Fibroblast of lung (primary cell): ENCODE data around the gene NTMT2. TPM values are rescaled to one million over a fixed set of nuclear protein-coding genes. Genes with fewer than 3 reads are reported as not detected.

ENCODE experiments used
- DNase-seq, 2 donors: peaks; one replicate each; pipeline versions ENCODE4 v3.0.0 to v3.0.0-alpha.2; 2010; ENCODE audit warnings: low read depth in 2 of 2
- H2AFZ ChIP-seq: 2 replicates; pipeline ENCODE4 v1.5.1; 2012; ENCODE audit warnings: low read length, control low read depth, inconsistent platforms
- H3K27ac ChIP-seq: 2 replicates; pipeline ENCODE4 v1.5.1; 2011; ENCODE audit warnings: low read length, control low read depth; ENCODE audit not compliant: insufficient read depth
- H3K27me3 ChIP-seq: 2 replicates; pipeline ENCODE4 v1.5.1; 2011; ENCODE audit warnings: mild to moderate bottlenecking, low read length; ENCODE audit not compliant: control insufficient read depth, insufficient read depth
- H3K36me3 ChIP-seq: 2 replicates; pipeline ENCODE4 v1.5.1; 2011; ENCODE audit warnings: low read length; ENCODE audit not compliant: control insufficient read depth, insufficient read depth
- H3K4me1 ChIP-seq: 2 replicates; pipeline ENCODE4 v1.5.1; 2011; ENCODE audit warnings: low read length; ENCODE audit not compliant: control insufficient read depth, insufficient read depth; ENCODE audit errors: extremely low read depth
- H3K4me2 ChIP-seq: 2 replicates; pipeline ENCODE4 v1.5.1; 2011; ENCODE audit warnings: low read length, control low read depth; ENCODE audit not compliant: insufficient read depth; ENCODE audit errors: extremely low read depth
- H3K4me3 ChIP-seq, 4 experiments: fragments of 200-600 bp in 1 of 4; sonication (generic) in 1 of 4; replicated peaks in 1 of 4; 2 replicates each; pipeline ENCODE4 v1.5.1; 2011 to 2016; ENCODE audit warnings: low read length in 4 of 4, low read depth in 3 of 4, mild to moderate bottlenecking in 3 of 4, control low read depth in 2 of 4, inconsistent platforms in 1 of 4, mixed read lengths in 1 of 4; ENCODE audit not compliant: insufficient read depth in 1 of 4; ENCODE audit errors: control extremely low read depth in 1 of 4
- H3K79me2 ChIP-seq: 2 replicates; pipeline ENCODE4 v1.5.1; 2012; ENCODE audit warnings: mild to moderate bottlenecking, low read length, inconsistent platforms; ENCODE audit not compliant: control insufficient read depth, insufficient read depth
- H3K9ac ChIP-seq: 2 replicates; pipeline ENCODE4 v1.5.1; 2011; ENCODE audit warnings: mild to moderate bottlenecking, low read length, control low read depth; ENCODE audit not compliant: insufficient read depth
- H3K9me3 ChIP-seq: 2 replicates; pipeline ENCODE4 v1.5.1; 2012; ENCODE audit warnings: low read depth, low read length; ENCODE audit not compliant: control insufficient read depth, insufficient read depth
- H4K20me1 ChIP-seq: 2 replicates; pipeline ENCODE4 v1.5.1; 2011; ENCODE audit warnings: low read length; ENCODE audit not compliant: control insufficient read depth, insufficient read depth; ENCODE audit errors: extremely low read depth
- CTCF ChIP-seq, 2 donors: IDR thresholded peaks in 1 of 2; conservative IDR thresholded peaks in 1 of 2; 1 replicate in 1 of 2; 2 replicates in 1 of 2; pipeline ENCODE4 v1.5.1; 2011 to 2012; ENCODE audit warnings: low read length in 2 of 2, control low read depth in 1 of 2, inconsistent platforms in 1 of 2, low read depth in 1 of 2, mild to moderate bottlenecking in 1 of 2
- EZH2 ChIP-seq: IDR thresholded peaks from 2 replicates; pipeline ENCODE4 v1.5.1; 2012; ENCODE audit warnings: low read length, control low read depth, mild to moderate bottlenecking; ENCODE audit errors: missing control alignments
- polyA plus RNA-seq, 2 donors: library from polyadenylated mRNA; depleted of rRNA in 1 of 2; stranded (reverse) in 1 of 2; unstranded in 1 of 2; fragments of >200 nt; gene quantifications; 2 replicates each; pipeline ENCODE4 v1.2.1, GENCODE V29; 2011 to 2012; ENCODE audit warnings: missing spikeins in 1 of 2
- total RNA-seq: library from RNA; depleted of rRNA; stranded (reverse); fragments of >200 nt; gene quantifications from 2 replicates; pipeline ENCODE4 v1.2.1, GENCODE V29; 2014

NTMT2 gene
- total and polyA plus RNA-seq, 2 donors (not counting 1 experiment from before 2014, with no cell fraction given) = not detected

- H3K9ac ChIP-seq = no peak overlapping the region
- H3K4me1 ChIP-seq = no peaks in the 10 kb centered on the region
- no peaks in the 10 kb centered on the region for H3K27me3 ChIP-seq
- no peak overlapping the region for H2AFZ ChIP-seq
- no peaks in the 10 kb centered on the region for H3K9me3 ChIP-seq
- TF ChIP-seq CTCF (conservative IDR thresholded peaks at IDR 0.05 in 1 of 2, IDR thresholded peaks at IDR 0.05 in 1 of 2; ENCODE audit: low read depth in 1 of 2, low read length in 2 of 2) (no peak), EZH2 (no peak)
- H3K4me2 ChIP-seq = no peak overlapping the region
- no peak overlapping the region for H3K4me3 ChIP-seq
- H3K79me2 ChIP-seq = no peaks in the 10 kb centered on the region
- H4K20me1 ChIP-seq = no peaks in the 10 kb centered on the region
- no peaks in the 10 kb centered on the region for H3K36me3 ChIP-seq
- H3K27ac ChIP-seq = no peak overlapping the region
- no peak for DNase-seq
Measured at GRCh38 chr1:170155055-170155454, 9.3 kb downstream of the NTMT2 start.

- H3K36me3 ChIP-seq = no peaks in the 10 kb centered on the region
- H2AFZ ChIP-seq = no peak overlapping the region
- H3K27me3 ChIP-seq = no peaks in the 10 kb centered on the region
- no peak for DNase-seq
- no peak overlapping the region for H3K4me2 ChIP-seq
- no peak overlapping the region for H3K9ac ChIP-seq
- no peak overlapping the region for H3K4me3 ChIP-seq
- no peaks in the 10 kb centered on the region for H3K79me2 ChIP-seq
- H4K20me1 ChIP-seq = no peaks in the 10 kb centered on the region
- no peak overlapping the region for H3K27ac ChIP-seq
- TF ChIP-seq EZH2 (no peak), CTCF (conservative IDR thresholded peaks at IDR 0.05 in 1 of 2, IDR thresholded peaks at IDR 0.05 in 1 of 2; ENCODE audit: low read depth in 1 of 2, low read length in 2 of 2) (no peak)
- no peaks in the 10 kb centered on the region for H3K9me3 ChIP-seq
- no peaks in the 10 kb centered on the region for H3K4me1 ChIP-seq
Measured at GRCh38 chr1:170156594-170156993, 10.8 kb downstream of the NTMT2 start.

- Histone ChIP-seq H3K27me3 (no peaks in the 10 kb centered on the region), H3K9ac (no peak overlapping the region), H3K4me2 (no peak overlapping the region), H4K20me1 (no peaks in the 10 kb centered on the region), H3K27ac (no peak overlapping the region), H3K4me3 (no peak overlapping the region), H3K79me2 (no peaks in the 10 kb centered on the region), H3K9me3 (no peaks in the 10 kb centered on the region), H3K4me1 (peaks cover 3% of the 10 kb centered on the region), H3K36me3 (no peaks in the 10 kb centered on the region), H2AFZ (no peak overlapping the region)
- no peak for TF ChIP-seq CTCF (conservative IDR thresholded peaks at IDR 0.05 in 1 of 2, IDR thresholded peaks at IDR 0.05 in 1 of 2; ENCODE audit: low read depth in 1 of 2, low read length in 2 of 2)
- TF ChIP-seq EZH2 = no peak
- DNase-seq = no peak
Measured at GRCh38 chr1:170157820-170158219, 12.1 kb downstream of the NTMT2 start.
